HEK293 (cell line): ENCODE data around the gene PROKR1.
A peak's percentile ranks its signal among the peaks of the same experiment; 100 is the strongest.

Experiments used
- CTCF ChIA-PET: fragments of 350-600 bp; formaldehyde crosslinking; extraction: SDS; loops from one replicate; lab custom pipeline; 2021; ENCODE audit warnings: antibody characterized with exemption; lab: Yijun Ruan, JAX
- POLR2A ChIA-PET: fragments of 300-600 bp; formaldehyde crosslinking; extraction: SDS; loops from one replicate; lab custom pipeline; 2020; ENCODE audit warnings: antibody characterized with exemption, inconsistent platforms; lab: Yijun Ruan, JAX
- H3K27ac ChIP-seq: fragments of 200-500 bp; sonication (Bioruptor generic); 2 replicates; pipeline ENCODE4 v1.5.1; 2014; ENCODE audit warnings: low read depth, low read length, control low read depth, inconsistent platforms; ENCODE audit errors: extremely low read depth
- H3K36me3 ChIP-seq, 2 experiments: fragments of 200-500 bp in 1 of 2; sonication (Bioruptor generic) in 1 of 2; 1 replicate in 1 of 2; 2 replicates in 1 of 2; pipeline ENCODE4 v1.5.1; 2014 to 2017; ENCODE audit warnings: inconsistent platforms in 2 of 2, low read length in 2 of 2; ENCODE audit not compliant: control insufficient read depth in 2 of 2, insufficient read depth in 1 of 2
- H3K4me1 ChIP-seq: fragments of 200-500 bp; sonication (Bioruptor generic); 2 replicates; pipeline ENCODE4 v1.5.1; 2014; ENCODE audit warnings: mild to moderate bottlenecking, low read length, inconsistent platforms; ENCODE audit not compliant: control insufficient read depth, insufficient read depth
- H3K4me3 ChIP-seq: 2 replicates; pipeline ENCODE4 v1.5.1; 2011; ENCODE audit warnings: low read depth, mild to moderate bottlenecking, control low read depth, low read length, moderate library complexity
- H3K9me3 ChIP-seq: fragments of 200-500 bp; sonication (Bioruptor generic); 2 replicates; pipeline ENCODE4 v1.5.1; 2014; ENCODE audit warnings: low read depth, low read length, inconsistent platforms; ENCODE audit not compliant: control insufficient read depth, insufficient read depth
- KLF10 ChIP-seq: fragments of 450-650 bp; IDR thresholded peaks from 2 replicates; pipeline ENCODE4 v1.5.1; 2018; ENCODE audit warnings: missing biosample characterization, mild to moderate bottlenecking, missing genetic modification characterization
- PRDM6 ChIP-seq: fragments of 450-650 bp; formaldehyde crosslinking; IDR thresholded peaks from 2 replicates; pipeline ENCODE4 v1.5.1; 2017; ENCODE audit warnings: missing biosample characterization, missing genetic modification characterization
- SETDB1 ChIP-seq: IDR thresholded peaks from one replicate; pipeline ENCODE4 v1.6.1; 2017; ENCODE audit warnings: mild to moderate bottlenecking, low read length, moderate library complexity, mixed read lengths; ENCODE audit not compliant: insufficient read length
- SP2 ChIP-seq: fragments of 450-650 bp; formaldehyde crosslinking; IDR thresholded peaks from 2 replicates; pipeline ENCODE4 v1.5.1; 2016; ENCODE audit warnings: missing biosample characterization, missing genetic modification characterization
- ZBTB21 ChIP-seq: fragments of 450-650 bp; formaldehyde crosslinking; IDR thresholded peaks from 2 replicates; pipeline ENCODE4 v1.5.1; 2017; ENCODE audit warnings: missing biosample characterization, missing genetic modification characterization
- ZNF114 ChIP-seq: fragments of 450-650 bp; formaldehyde crosslinking; IDR thresholded peaks from 2 replicates; pipeline ENCODE4 v1.5.0; 2017; ENCODE audit warnings: missing biosample characterization, missing genetic modification characterization
- ZNF211 ChIP-seq: fragments of 450-650 bp; formaldehyde crosslinking; IDR thresholded peaks from 2 replicates; pipeline ENCODE4 v1.5.1; 2016; ENCODE audit warnings: low read depth, missing biosample characterization, missing genetic modification characterization
- ZNF221 ChIP-seq: fragments of 450-650 bp; formaldehyde crosslinking; IDR thresholded peaks from 2 replicates; pipeline ENCODE4 v1.5.1; 2017; ENCODE audit warnings: missing biosample characterization, missing genetic modification characterization, borderline replicate concordance
- ZNF324 ChIP-seq: fragments of 450-650 bp; formaldehyde crosslinking; IDR thresholded peaks from 2 replicates; pipeline ENCODE4 v1.5.1; 2016; ENCODE audit warnings: missing biosample characterization, missing genetic modification characterization
- ZNF362 ChIP-seq: fragments of 450-650 bp; formaldehyde crosslinking; IDR thresholded peaks from 2 replicates; pipeline ENCODE4 v1.5.1; 2016; ENCODE audit warnings: missing biosample characterization, missing genetic modification characterization
- ZNF394 ChIP-seq: fragments of 450-650 bp; formaldehyde crosslinking; IDR thresholded peaks from 2 replicates; pipeline ENCODE4 v1.5.1; 2016; ENCODE audit warnings: missing biosample characterization, missing genetic modification characterization, mild to moderate bottlenecking, moderate library complexity, borderline replicate concordance
- ZNF404 ChIP-seq: fragments of 450-650 bp; formaldehyde crosslinking; IDR thresholded peaks from 2 replicates; pipeline ENCODE4 v1.5.1; 2017; ENCODE audit warnings: missing biosample characterization, missing genetic modification characterization
- ZNF423 ChIP-seq: fragments of 450-650 bp; formaldehyde crosslinking; IDR thresholded peaks from 2 replicates; pipeline ENCODE4 v1.5.1; 2016; ENCODE audit warnings: missing biosample characterization, missing genetic modification characterization
- ZNF426 ChIP-seq: fragments of 450-650 bp; formaldehyde crosslinking; IDR thresholded peaks from 2 replicates; pipeline ENCODE4 v1.5.1; 2017; ENCODE audit warnings: missing biosample characterization, missing genetic modification characterization, mild to moderate bottlenecking, inconsistent platforms, moderate library complexity
- ZNF596 ChIP-seq: fragments of 450-650 bp; IDR thresholded peaks from 2 replicates; pipeline ENCODE4 v1.5.0; 2018; ENCODE audit warnings: missing biosample characterization, mild to moderate bottlenecking, missing genetic modification characterization, moderate library complexity
- ZNF692 ChIP-seq: fragments of 450-650 bp; formaldehyde crosslinking; IDR thresholded peaks from 2 replicates; pipeline ENCODE4 v1.5.1; 2016; ENCODE audit warnings: missing biosample characterization, missing genetic modification characterization
- TF ChIP-seq, protein P1 (sequence below): fragments of 450-650 bp; formaldehyde crosslinking; IDR thresholded peaks from 2 replicates; pipeline ENCODE4 v1.5.1; 2016; ENCODE audit warnings: missing biosample characterization, missing genetic modification characterization, borderline replicate concordance
- TF ChIP-seq, protein P2 (sequence below): fragments of 450-650 bp; formaldehyde crosslinking; IDR thresholded peaks from 2 replicates; pipeline ENCODE4 v1.5.1; 2016; ENCODE audit warnings: missing biosample characterization, missing genetic modification characterization
- TF ChIP-seq, protein P3 (sequence below): sonication (generic); formaldehyde crosslinking; IDR thresholded peaks from 2 replicates; pipeline ENCODE4 v1.8.1; 2022; ENCODE audit warnings: mild to moderate bottlenecking, moderate library complexity, missing genetic modification reagents
- TF ChIP-seq, protein P4 (sequence below): fragments of 450-650 bp; formaldehyde crosslinking; IDR thresholded peaks from 2 replicates; pipeline ENCODE4 v1.5.1; 2016; ENCODE audit warnings: missing biosample characterization, missing genetic modification characterization
- TF ChIP-seq, protein P5 (sequence below): fragments of 450-650 bp; formaldehyde crosslinking; IDR thresholded peaks from 2 replicates; pipeline ENCODE4 v1.5.1; 2016; ENCODE audit warnings: missing biosample characterization, missing genetic modification characterization

The PROKR1 gene

GRCh38 chr2:68700560-68700959, 57.2 kb downstream of the PROKR1 start:
- ChIA-PET POLR2A (no interaction called here), CTCF (interaction anchor here (0.9 to 1.8 kb wide), 3 partner anchors 9 to 224 kb away, joined by 3 to 11 read pairs (median 3); no protein-coding TSS in a partner anchor)
- TF ChIP-seq SETDB1 (peak; percentile 44), ZBTB21 (tag by site-specific recombination) (no peak)
- TF ChIP-seq, protein P1, sequence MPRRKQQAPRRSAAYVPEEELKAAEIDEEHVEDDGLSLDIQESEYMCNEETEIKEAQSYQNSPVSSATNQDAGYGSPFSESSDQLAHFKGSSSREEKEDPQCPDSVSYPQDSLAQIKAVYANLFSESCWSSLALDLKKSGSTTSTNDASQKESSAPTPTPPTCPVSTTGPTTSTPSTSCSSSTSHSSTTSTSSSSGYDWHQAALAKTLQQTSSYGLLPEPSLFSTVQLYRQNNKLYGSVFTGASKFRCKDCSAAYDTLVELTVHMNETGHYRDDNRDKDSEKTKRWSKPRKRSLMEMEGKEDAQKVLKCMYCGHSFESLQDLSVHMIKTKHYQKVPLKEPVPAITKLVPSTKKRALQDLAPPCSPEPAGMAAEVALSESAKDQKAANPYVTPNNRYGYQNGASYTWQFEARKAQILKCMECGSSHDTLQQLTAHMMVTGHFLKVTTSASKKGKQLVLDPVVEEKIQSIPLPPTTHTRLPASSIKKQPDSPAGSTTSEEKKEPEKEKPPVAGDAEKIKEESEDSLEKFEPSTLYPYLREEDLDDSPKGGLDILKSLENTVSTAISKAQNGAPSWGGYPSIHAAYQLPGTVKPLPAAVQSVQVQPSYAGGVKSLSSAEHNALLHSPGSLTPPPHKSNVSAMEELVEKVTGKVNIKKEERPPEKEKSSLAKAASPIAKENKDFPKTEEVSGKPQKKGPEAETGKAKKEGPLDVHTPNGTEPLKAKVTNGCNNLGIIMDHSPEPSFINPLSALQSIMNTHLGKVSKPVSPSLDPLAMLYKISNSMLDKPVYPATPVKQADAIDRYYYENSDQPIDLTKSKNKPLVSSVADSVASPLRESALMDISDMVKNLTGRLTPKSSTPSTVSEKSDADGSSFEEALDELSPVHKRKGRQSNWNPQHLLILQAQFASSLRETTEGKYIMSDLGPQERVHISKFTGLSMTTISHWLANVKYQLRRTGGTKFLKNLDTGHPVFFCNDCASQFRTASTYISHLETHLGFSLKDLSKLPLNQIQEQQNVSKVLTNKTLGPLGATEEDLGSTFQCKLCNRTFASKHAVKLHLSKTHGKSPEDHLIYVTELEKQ, result no peak
- Histone ChIP-seq H3K4me3 (no peak overlapping the region), H3K27ac (no peak overlapping the region), H3K9me3 (no peaks in the 10 kb centered on the region), H3K4me1 (no peaks in the 10 kb centered on the region), H3K36me3 (no peaks in the 10 kb centered on the region)

DNA sequence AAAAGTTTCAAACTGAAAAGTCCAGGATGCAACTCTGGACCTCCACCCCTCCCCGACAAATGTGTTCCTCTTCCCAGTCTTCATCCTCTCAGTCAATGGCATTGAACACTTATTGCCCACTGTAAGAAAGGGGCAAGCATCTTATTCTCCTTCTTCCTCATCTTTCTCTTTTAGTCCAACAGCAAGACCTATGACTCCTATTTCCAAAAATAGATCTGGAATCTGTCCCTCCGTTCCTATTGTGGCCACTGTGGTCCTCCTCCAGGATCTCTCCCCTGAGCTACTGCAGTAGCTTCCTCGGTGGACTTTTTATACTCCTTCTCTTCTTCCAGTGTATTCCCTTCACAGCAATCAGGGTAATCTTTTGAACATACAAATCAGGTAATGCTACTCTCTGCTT, 63.3 kb downstream of the PROKR1 start:
- H3K9me3 ChIP-seq, result no peaks in the 10 kb centered on the region
- H3K27ac ChIP-seq, result no peak overlapping the region
- no peak overlapping the region for H3K4me3 ChIP-seq
- ChIA-PET CTCF (interaction anchor here (0.6 kb wide), 1 partner anchor 250 kb away, joined by 4 read pairs; no protein-coding TSS in a partner anchor), POLR2A (interaction anchor here (0.5 kb wide), 1 partner anchor 527 kb away, joined by 3 read pairs; no protein-coding TSS in a partner anchor)
- H3K36me3 ChIP-seq, result no peaks in the 10 kb centered on the region
- H3K4me1 ChIP-seq, result no peaks in the 10 kb centered on the region; the same call in 1 of the 2 replicates
- TF ChIP-seq SP2 (tag by site-specific recombination) (no peak), KLF10 (tag by site-specific recombination) (no peak), ZNF404 (tag by site-specific recombination) (no peak), ZNF692 (tag by site-specific recombination) (no peak), ZNF221 (tag by site-specific recombination) (no peak), ZNF394 (tag by site-specific recombination) (no peak), ZNF596 (no peak), ZNF362 (tag by site-specific recombination) (no peak), ZNF211 (no peak), PRDM6 (no peak), ZNF423 (no peak), ZNF324 (tag by site-specific recombination) (no peak), ZNF426 (tag by site-specific recombination) (no peak), ZNF114 (tag by site-specific recombination) (no peak)
- TF ChIP-seq, protein P2, sequence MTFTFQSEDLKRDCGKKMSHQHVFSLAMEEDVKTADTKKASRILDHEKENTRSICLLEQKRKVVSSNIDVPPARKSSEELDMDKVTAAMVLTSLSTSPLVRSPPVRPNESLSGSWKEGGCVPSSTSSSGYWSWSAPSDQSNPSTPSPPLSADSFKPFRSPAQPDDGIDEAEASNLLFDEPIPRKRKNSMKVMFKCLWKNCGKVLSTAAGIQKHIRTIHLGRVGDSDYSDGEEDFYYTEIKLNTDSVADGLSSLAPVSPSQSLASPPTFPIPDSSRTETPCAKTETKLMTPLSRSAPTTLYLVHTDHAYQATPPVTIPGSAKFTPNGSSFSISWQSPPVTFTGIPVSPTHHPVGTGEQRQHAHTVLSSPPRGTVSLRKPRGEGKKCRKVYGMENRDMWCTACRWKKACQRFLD (tag by site-specific recombination), result no peak
- TF ChIP-seq, protein P3, sequence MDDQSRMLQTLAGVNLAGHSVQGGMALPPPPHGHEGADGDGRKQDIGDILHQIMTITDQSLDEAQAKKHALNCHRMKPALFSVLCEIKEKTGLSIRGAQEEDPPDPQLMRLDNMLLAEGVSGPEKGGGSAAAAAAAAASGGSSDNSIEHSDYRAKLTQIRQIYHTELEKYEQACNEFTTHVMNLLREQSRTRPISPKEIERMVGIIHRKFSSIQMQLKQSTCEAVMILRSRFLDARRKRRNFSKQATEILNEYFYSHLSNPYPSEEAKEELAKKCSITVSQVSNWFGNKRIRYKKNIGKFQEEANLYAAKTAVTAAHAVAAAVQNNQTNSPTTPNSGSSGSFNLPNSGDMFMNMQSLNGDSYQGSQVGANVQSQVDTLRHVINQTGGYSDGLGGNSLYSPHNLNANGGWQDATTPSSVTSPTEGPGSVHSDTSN (CRISPR knock-in tag), result no peak
- TF ChIP-seq, protein P4, sequence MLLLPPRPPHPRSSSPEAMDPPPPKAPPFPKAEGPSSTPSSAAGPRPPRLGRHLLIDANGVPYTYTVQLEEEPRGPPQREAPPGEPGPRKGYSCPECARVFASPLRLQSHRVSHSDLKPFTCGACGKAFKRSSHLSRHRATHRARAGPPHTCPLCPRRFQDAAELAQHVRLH (tag by site-specific recombination), result no peak
- TF ChIP-seq, protein P5, sequence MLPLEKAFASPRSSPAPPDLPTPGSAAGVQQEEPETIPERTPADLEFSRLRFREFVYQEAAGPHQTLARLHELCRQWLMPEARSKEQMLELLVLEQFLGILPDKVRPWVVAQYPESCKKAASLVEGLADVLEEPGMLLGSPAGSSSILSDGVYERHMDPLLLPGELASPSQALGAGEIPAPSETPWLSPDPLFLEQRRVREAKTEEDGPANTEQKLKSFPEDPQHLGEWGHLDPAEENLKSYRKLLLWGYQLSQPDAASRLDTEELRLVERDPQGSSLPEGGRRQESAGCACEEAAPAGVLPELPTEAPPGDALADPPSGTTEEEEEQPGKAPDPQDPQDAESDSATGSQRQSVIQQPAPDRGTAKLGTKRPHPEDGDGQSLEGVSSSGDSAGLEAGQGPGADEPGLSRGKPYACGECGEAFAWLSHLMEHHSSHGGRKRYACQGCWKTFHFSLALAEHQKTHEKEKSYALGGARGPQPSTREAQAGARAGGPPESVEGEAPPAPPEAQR (tag by site-specific recombination), result no peak
